ENCODE data around the gene ALAS2.
"Not testable (repeated sequence)": the region's sequence is repeated elsewhere in the genome, so short reads cannot be mapped to it uniquely, and the experiment has no call there.

Gene ALAS2, protein sequence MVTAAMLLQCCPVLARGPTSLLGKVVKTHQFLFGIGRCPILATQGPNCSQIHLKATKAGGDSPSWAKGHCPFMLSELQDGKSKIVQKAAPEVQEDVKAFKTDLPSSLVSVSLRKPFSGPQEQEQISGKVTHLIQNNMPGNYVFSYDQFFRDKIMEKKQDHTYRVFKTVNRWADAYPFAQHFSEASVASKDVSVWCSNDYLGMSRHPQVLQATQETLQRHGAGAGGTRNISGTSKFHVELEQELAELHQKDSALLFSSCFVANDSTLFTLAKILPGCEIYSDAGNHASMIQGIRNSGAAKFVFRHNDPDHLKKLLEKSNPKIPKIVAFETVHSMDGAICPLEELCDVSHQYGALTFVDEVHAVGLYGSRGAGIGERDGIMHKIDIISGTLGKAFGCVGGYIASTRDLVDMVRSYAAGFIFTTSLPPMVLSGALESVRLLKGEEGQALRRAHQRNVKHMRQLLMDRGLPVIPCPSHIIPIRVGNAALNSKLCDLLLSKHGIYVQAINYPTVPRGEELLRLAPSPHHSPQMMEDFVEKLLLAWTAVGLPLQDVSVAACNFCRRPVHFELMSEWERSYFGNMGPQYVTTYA

DNA sequence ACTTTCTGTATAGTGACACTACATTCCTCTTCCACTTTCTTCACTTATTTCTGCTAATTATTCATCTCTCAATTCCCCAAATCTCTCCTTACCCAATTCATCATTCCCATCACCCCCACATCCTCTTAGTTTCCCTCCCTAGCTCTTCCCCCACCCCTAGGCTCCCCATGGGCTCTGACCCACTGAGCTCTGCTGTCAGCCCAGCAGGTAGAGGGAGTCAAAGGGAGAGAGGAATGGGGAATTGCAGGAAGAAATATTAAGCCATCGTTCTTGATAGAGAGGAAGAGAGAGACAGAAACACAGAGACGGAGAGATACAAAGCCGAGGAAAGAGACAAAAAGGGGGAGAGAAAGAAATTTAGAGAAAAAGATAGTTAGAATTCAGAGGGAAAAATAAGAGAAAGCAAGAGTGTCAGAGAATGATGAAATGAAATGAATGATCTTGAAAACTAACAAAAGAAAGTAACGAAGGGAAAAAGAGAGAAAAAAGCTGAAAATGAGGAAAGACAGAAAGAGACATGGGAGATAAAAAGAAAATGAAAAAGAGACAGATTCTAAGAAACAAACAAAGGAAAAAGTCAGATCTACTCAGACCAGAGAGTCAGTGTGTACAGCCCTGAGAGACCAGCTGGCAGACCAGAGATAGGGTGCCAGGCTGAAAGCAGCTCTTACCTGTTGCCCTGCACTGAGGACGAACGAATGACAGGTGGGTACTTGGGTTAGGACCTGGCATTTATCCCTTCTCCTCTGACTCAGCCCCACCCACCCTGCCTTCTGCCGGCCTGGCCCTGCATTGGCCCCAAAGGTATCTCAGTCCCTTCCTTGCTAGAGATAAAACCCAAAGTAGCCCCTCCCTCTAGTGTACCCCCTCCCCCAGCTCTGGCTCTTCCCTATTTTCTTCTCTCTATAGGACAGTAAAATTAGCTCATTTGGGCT, at the start of gene ALAS2:
ALAS2 (minus strand) TSS at position 707 of the 935 bp plus-strand sequence. CDS start 4,977 bp downstream, outside the sequence.
- no peaks in the 10 kb centered on the region for H3K4me1 ChIP-seq (ENCODE audit: control insufficient read depth, insufficient read depth, low read length)
- H3K9ac ChIP-seq (ENCODE audit: low read depth, low read length): no peak within 1 kb of the TSS
- no peaks in the 10 kb centered on the region for H3K27me3 ChIP-seq (ENCODE audit: control insufficient read depth, insufficient read depth, low read length)
- no peak within 1 kb of the TSS for H3K4me3 ChIP-seq (ENCODE audit: low read depth, low read length)
- no peaks in the 10 kb centered on the region for H3K9me3 ChIP-seq (ENCODE audit: control insufficient read depth, insufficient read depth, low read length)
- H3K36me3 ChIP-seq (ENCODE audit: control insufficient read depth, insufficient read depth, low read length): no peaks in the 10 kb centered on the region

DNA sequence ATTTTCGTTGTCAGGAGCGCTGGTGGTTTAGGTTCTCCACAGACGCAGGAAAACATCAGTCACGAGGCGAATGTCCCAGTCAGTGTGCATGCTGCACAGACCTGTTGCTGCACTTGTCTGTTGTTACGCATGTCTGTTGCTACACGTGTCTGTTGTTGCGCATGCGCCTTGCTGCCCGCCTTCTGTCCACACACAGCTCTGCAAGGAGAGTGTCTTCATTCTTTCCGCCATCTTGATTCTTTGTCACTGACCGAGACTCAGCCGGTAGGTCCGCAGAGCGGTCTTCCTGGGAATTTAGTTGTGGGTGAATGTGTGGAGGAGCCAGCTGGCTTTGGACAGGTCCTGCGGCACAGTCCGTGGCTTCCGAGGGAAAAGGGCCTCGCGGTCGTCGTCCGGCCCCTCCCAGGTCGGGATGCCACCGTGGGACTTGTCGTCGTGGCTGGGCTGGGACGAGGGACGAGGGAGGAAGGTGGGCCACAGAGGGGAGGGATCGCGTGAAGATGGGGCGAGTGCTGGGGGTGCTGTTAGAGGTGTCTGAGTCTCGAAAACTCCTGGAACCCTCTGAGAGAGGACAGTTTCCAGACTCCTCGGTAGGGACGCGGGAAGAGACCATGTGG, 44.2 kb upstream of the ALAS2 start, which contains the start of gene PAGE2B:
PAGE2B (plus strand) TSS at position 180 of the 617 bp plus-strand sequence. CDS start 1,012 bp downstream, outside the sequence.
- H3K4me1 ChIP-seq (ENCODE audit: control insufficient read depth, insufficient read depth, low read length): no peaks in the 10 kb centered on the region
- H3K27me3 ChIP-seq (ENCODE audit: control insufficient read depth, insufficient read depth, low read length): no peaks in the 10 kb centered on the region
- H3K36me3 ChIP-seq (ENCODE audit: control insufficient read depth, insufficient read depth, low read length): no peaks in the 10 kb centered on the region
- H3K9me3 ChIP-seq (ENCODE audit: control insufficient read depth, insufficient read depth, low read length): no peaks in the 10 kb centered on the region
- no peak within 1 kb of the TSS for H3K9ac ChIP-seq (ENCODE audit: low read depth, low read length)
- H3K4me3 ChIP-seq (ENCODE audit: low read depth, low read length): no peak within 1 kb of the TSS

DNA sequence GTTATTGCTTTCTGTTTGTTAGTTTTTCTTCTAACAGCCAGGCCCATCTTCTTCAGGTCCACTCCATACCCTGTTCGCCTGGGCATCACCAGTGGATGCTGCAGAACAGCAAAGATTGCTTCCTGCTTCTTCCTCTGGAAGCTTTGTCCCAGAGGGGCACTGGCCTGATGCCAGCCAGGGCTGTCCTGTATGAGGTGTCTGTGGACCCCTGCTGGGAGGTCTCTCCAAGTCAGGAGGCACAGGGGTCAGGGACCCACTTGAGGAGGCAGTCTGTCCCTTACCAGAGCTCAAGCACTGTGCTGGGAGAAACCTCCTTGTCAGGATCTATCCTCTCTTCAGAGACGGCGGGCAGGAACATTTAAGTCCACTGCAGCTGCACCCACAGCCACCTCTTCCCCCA, 41.5 kb upstream of the ALAS2 start:
- H3K9ac ChIP-seq (ENCODE audit: low read depth, low read length): no peak overlapping the region
- no peaks in the 10 kb centered on the region for H3K27me3 ChIP-seq (ENCODE audit: control insufficient read depth, insufficient read depth, low read length)
- no peak overlapping the region for H3K4me3 ChIP-seq (ENCODE audit: low read depth, low read length)
- no peaks in the 10 kb centered on the region for H3K9me3 ChIP-seq (ENCODE audit: control insufficient read depth, insufficient read depth, low read length)
- H3K4me1 ChIP-seq (ENCODE audit: control insufficient read depth, insufficient read depth, low read length): no peaks in the 10 kb centered on the region
- H3K36me3 ChIP-seq (ENCODE audit: control insufficient read depth, insufficient read depth, low read length): no peaks in the 10 kb centered on the region

DNA sequence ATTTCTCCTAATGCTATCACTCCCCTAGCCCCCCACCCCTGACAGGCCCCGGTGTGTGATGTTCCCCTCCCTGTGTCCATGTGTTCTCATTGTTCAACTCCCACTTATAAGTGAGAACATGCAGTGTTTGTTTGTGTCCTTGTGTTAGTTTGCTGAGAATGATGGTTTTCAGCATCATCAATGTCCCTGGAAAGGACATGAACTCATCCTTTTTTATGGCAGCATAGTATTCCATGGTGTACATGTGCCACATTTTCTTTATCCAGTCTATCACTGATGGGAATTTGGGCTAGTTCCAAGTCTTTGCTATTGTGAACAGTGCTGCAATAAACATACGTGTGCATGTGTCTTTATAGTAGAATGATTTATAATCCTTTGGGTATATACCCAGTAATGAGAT, 36.4 kb upstream of the ALAS2 start:
- not testable (repeated sequence) for H3K4me3 ChIP-seq (ENCODE audit: low read depth, low read length); H3K9ac ChIP-seq (ENCODE audit: low read depth, low read length); H3K4me1 ChIP-seq (ENCODE audit: control insufficient read depth, insufficient read depth, low read length); H3K27me3 ChIP-seq (ENCODE audit: control insufficient read depth, insufficient read depth, low read length); H3K9me3 ChIP-seq (ENCODE audit: control insufficient read depth, insufficient read depth, low read length); H3K36me3 ChIP-seq (ENCODE audit: control insufficient read depth, insufficient read depth, low read length)

DNA sequence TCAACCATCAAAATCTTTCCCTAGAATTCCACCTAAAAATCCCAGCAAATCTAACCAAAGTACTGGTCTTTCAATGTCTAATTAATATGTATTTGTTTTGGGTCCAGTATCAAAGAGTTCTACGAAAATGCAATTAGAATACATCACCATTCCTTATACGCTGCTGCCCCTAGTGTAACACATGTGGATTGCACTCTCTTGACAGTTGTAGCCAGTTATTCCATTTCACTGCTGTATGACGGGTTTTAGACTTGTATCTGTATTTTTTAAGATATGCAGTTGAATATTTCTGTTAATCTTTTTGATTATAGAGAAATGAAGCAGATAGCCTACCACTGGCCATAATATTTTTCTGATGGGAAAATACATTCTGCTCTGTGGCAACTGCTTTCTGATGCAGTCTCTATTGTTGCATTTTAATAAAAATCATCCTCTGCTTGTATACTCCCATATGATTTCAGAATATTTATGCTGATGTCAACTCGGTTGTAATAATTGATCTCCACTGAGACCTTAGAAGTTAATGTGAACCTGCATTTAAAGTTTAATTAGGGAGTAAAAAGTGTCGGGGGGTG, 27.0 kb upstream of the ALAS2 start:
- Histone ChIP-seq H3K36me3 (ENCODE audit: control insufficient read depth, insufficient read depth, low read length) (no peaks in the 10 kb centered on the region), H3K9me3 (ENCODE audit: control insufficient read depth, insufficient read depth, low read length) (no peaks in the 10 kb centered on the region), H3K4me1 (ENCODE audit: control insufficient read depth, insufficient read depth, low read length) (no peaks in the 10 kb centered on the region), H3K9ac (ENCODE audit: low read depth, low read length) (no peak overlapping the region), H3K4me3 (ENCODE audit: low read depth, low read length) (no peak overlapping the region), H3K27me3 (ENCODE audit: control insufficient read depth, insufficient read depth, low read length) (no peaks in the 10 kb centered on the region)

DNA sequence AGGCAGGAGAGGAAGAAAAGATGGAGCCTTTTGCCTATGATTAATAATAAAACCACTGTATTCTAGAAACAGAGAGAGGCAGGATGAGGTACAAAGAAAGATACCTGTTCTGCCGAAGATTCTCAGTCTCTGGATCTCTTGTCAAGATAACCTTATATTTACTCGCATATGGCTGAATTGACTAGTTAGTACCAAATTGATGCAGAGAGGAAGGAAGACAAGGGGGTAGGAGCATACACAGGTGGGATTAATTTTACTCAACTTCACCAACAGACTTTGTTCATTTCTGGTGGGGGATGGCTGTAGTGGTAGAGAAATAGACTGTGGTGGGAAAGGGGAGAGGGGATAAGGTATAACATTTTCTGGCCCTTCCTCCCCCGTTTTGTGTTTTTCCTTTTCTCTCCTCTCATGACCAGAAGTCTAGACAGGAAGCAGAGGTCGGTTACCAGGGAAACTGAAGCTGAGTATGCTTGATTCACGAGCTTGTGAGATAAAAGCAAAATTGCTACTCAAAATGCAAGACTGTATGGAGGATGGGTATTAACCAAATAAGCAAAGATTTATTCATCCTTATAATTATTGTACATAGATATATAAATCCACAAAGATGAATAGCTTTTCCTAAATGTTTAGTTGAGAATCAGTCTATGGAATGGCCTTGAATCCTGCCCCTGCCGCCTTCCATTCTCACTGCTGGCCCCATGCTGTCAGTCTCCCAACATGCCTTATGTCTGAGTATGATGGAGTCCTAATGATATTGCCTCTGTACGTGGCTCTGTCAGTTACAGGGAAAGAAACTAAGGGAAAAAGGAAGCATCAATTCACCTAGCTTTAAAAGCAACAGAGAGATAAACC, 26.3 kb upstream of the ALAS2 start:
- Histone ChIP-seq H3K4me3 (ENCODE audit: low read depth, low read length) (no peak overlapping the region), H3K9ac (ENCODE audit: low read depth, low read length) (no peak overlapping the region), H3K4me1 (ENCODE audit: control insufficient read depth, insufficient read depth, low read length) (no peaks in the 10 kb centered on the region), H3K27me3 (ENCODE audit: control insufficient read depth, insufficient read depth, low read length) (no peaks in the 10 kb centered on the region), H3K9me3 (ENCODE audit: control insufficient read depth, insufficient read depth, low read length) (no peaks in the 10 kb centered on the region), H3K36me3 (ENCODE audit: control insufficient read depth, insufficient read depth, low read length) (no peaks in the 10 kb centered on the region)

DNA sequence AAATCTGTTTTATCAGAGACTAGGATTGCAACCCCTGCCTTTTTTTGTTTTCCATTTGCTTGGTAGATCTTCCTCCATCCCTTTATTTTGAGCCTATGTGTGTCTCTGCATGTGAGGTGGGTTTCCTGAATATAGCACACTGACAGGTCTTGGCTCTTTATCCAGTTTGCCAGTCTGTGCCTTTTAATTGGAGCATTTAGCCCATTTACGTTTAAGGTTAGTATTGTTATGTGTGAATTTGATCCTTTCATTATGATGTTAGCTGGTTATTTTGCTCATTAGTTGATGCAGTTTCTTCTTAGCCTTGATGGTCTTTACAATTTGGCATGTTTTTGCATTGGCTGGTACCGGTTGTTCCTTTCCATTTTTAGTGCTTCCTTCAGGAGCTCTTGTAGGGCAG, 19.8 kb upstream of the ALAS2 start:
- not testable (repeated sequence) for H3K4me3 ChIP-seq (ENCODE audit: low read depth, low read length); H3K9me3 ChIP-seq (ENCODE audit: control insufficient read depth, insufficient read depth, low read length); H3K36me3 ChIP-seq (ENCODE audit: control insufficient read depth, insufficient read depth, low read length); H3K9ac ChIP-seq (ENCODE audit: low read depth, low read length); H3K4me1 ChIP-seq (ENCODE audit: control insufficient read depth, insufficient read depth, low read length); H3K27me3 ChIP-seq (ENCODE audit: control insufficient read depth, insufficient read depth, low read length)

DNA sequence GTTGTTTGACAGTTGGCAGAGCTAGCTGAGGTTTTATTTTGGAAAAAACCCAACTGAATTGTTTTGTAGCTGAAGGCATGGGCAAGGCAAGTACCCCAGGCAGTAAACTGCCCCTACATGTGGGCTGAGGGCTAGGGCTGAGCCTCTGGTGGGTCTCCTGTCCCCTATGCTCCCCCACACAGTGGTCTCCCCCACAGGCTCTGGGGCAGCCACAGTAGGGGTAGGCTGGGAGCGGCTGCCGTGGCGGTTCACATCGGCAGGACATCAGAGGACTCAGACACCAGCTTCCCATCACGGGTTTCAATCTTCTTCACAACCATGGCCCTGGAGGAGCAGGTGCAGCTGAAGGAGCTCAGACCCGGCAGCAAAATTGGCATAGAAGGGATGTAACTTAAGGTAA, 10.7 kb upstream of the ALAS2 start:
- H3K9me3 ChIP-seq (ENCODE audit: control insufficient read depth, insufficient read depth, low read length): no peaks in the 10 kb centered on the region
- no peaks in the 10 kb centered on the region for H3K36me3 ChIP-seq (ENCODE audit: control insufficient read depth, insufficient read depth, low read length)
- H3K4me1 ChIP-seq (ENCODE audit: control insufficient read depth, insufficient read depth, low read length): no peaks in the 10 kb centered on the region
- H3K9ac ChIP-seq (ENCODE audit: low read depth, low read length): no peak overlapping the region
- H3K27me3 ChIP-seq (ENCODE audit: control insufficient read depth, insufficient read depth, low read length): no peaks in the 10 kb centered on the region
- H3K4me3 ChIP-seq (ENCODE audit: low read depth, low read length): no peak overlapping the region

DNA sequence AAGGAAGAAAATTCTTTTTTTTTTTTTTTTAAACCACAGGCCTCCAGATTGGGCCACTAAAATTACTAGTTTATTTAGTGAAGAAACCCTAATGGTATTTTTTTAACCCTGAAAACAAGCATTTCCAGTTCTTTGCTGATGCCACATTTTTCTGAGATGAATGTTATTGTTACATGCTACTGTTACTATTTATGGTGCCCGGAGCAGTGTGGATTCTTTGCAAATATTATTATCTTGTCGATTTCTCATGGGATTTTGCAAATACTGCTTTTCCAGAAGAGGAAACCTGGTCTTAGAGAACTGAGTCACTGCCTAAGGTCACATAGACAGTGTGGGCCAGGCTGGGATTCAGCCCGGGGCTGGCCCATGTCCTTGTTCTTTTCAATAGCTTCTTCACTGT, 8.7 kb upstream of the ALAS2 start:
- Histone ChIP-seq H3K36me3 (ENCODE audit: control insufficient read depth, insufficient read depth, low read length) (no peaks in the 10 kb centered on the region), H3K4me3 (ENCODE audit: low read depth, low read length) (no peak overlapping the region), H3K27me3 (ENCODE audit: control insufficient read depth, insufficient read depth, low read length) (no peaks in the 10 kb centered on the region), H3K4me1 (ENCODE audit: control insufficient read depth, insufficient read depth, low read length) (no peaks in the 10 kb centered on the region), H3K9ac (ENCODE audit: low read depth, low read length) (no peak overlapping the region), H3K9me3 (ENCODE audit: control insufficient read depth, insufficient read depth, low read length) (no peaks in the 10 kb centered on the region)

DNA sequence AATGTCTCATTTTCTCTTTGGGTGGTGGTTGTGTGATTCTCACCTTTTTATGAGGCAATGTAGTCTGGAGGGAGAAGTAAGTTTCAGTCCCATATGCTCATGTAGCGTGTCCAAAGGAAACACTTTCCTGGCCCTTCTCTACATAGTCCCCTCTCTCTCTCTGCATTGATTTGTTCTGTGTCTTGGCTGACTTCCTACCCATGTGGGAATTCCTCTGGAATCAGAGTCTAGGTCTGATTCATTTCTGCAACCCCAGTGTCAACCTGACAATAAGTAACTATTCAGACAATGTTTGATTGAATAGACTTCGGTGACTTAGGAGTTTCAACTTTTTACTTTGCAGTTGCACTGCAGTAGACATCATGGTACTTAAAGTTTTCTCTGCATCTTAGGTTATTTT, 2.7 kb upstream of the ALAS2 start:
- Histone ChIP-seq H3K4me1 (ENCODE audit: control insufficient read depth, insufficient read depth, low read length) (no peaks in the 10 kb centered on the region), H3K9me3 (ENCODE audit: control insufficient read depth, insufficient read depth, low read length) (no peaks in the 10 kb centered on the region), H3K4me3 (ENCODE audit: low read depth, low read length) (no peak overlapping the region), H3K36me3 (ENCODE audit: control insufficient read depth, insufficient read depth, low read length) (no peaks in the 10 kb centered on the region), H3K9ac (ENCODE audit: low read depth, low read length) (no peak overlapping the region), H3K27me3 (ENCODE audit: control insufficient read depth, insufficient read depth, low read length) (no peaks in the 10 kb centered on the region)

Measured in iPS-15b (cell line).